HG03354 (cell line): ENCODE results near the gene RPS6KA2.

Experiments
- ATAC-seq: cut with Tn5 transposase; IDR thresholded peaks from one replicate; pipeline ENCODE4 v1.9.1; 2021; ENCODE audit warnings: mild to moderate bottlenecking; ENCODE audit not compliant: unreplicated experiment, poor library complexity, severe bottlenecking

Gene RPS6KA2

DNA sequence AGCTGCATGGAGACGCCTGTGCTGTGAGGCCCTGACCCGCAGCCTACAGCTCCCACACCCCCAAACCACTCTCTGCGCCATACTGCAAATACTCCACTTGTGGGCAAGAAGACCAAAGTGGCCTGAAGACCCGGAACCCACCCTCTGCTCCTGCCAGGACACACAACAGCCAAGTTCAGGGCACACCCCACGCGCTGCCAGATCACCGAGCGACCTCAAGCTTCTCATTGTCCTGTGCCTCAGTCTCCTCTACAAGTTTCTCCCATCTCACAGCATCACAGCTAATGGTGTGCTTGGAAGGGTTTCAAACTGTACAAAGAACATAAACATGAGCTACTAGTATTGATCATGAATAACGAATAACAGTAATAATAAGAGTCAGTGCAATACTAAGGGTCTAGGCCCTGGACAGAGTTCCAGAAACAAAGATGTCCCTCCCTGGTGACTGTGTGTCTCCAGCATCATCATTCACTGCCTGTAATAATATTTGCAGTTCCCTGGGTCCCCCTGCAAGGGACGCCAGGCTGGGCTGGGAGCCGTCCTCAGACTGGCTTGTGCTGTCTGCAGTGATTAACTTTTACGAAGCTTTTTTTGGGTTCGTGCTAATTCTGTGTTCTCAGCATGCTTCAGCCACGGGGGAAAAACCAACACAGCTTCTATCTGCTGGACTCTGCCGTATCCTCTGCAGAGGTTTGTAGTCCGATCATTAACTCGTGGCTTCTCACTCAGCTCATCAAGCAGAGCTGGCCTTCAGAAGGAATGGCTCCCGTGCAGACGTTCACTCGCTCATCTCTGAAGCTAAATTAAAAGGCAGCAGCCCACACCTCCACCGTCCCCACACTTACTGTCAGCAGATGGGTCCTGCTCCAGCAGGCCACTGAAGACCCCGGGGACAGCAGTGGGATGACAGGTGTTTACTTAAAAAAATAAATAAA lies 162.7 kb downstream of the RPS6KA2 start:
- ATAC-seq, result peak; percentile 39

DNA sequence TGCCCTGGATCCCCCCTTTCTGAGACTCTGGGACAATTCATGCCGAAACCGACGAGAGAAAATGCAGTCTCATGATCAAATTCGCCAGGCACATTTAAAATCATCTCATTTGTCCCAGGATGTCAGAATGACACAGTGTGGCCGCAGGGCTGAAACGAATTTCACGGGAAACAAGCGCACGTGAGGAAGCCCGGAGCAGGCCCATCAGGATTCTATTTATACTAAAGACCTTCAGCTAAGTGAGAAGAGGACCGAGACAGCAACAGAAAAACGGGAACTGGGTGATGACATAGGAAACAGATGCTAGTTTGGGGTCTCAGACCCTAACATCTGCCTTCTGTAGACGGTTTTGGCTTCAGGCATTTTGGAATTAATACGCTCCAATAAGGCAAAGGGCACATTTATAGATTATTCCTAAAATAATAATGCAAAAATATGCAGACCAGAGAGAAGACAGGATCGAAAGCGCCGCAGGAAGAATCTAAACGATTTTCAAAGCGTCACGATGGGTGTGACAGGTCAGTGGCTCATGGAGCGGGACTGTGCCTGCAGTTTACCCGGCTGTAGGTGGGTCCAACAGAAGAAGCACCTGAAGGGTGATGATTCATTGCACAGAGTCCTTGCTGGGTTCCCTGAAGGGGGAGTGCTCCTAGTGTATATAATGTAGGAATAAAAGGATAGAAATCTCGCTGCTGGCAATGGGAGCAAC lies 163.5 kb downstream of the RPS6KA2 start:
- ATAC-seq, result no peak

DNA sequence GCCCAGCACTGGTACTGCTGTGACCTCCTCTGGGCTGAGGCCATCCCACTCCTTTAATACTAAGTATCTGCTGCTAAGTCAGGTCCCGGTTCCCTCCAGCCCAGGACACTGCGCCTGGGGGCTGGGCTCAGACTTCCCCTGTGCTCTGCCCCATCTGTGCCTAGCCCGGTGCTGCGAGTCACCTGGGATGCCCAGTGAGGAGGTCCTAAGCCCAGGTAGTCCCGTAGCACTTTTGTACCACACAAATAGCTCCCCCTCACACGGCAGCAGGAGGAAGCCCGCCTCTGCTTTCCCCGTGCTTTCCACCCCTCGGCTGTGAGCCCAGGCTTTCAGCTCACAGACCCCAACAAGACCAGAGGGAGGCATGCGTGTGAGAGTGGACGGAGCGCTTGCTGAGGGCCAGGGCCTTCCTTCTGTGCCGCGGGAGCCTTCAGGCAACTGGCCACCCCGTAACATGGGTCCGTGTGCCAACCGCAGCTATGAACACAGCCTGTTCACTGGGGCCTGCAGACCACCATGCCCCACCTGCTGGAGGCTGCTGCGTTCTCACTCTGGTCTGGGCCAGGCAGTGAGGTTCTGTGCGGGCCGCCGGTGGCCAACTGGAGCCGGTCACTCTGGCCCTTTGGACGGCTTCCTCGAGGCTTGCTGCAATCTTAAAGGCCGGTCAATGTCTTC lies 164.5 kb downstream of the RPS6KA2 start:
- ATAC-seq, result no peak

DNA sequence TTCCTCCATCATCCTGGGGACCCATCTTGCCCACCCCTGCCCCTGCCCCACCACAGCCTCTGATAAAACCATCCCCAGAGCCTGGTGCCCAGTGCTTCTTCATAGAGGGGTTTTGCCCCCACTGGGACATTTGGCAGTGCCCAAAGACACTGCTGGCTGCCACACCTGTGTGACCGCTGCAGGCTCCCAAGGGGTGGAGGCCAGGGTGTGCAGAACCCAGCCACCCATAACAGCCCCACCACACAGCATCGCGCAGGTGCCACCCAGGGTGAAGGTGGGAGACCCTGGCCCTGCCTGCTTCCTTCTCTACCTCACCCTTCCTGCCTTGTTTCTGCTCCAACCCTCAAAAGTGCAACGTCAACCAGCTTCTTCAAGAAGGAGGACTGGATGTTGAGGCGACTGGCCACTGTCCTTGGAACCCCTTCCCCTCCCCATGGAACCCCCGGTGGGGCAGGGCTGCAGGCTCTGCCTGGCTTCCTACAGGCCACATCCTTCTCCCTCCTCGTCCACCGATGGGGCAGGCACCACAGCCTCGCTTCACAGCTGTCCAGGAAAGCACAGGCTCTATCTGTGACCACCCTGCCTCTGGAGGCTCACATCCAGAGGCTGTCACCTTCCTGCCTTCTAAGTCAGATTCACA lies 165.1 kb downstream of the RPS6KA2 start:
- no peak for ATAC-seq

DNA sequence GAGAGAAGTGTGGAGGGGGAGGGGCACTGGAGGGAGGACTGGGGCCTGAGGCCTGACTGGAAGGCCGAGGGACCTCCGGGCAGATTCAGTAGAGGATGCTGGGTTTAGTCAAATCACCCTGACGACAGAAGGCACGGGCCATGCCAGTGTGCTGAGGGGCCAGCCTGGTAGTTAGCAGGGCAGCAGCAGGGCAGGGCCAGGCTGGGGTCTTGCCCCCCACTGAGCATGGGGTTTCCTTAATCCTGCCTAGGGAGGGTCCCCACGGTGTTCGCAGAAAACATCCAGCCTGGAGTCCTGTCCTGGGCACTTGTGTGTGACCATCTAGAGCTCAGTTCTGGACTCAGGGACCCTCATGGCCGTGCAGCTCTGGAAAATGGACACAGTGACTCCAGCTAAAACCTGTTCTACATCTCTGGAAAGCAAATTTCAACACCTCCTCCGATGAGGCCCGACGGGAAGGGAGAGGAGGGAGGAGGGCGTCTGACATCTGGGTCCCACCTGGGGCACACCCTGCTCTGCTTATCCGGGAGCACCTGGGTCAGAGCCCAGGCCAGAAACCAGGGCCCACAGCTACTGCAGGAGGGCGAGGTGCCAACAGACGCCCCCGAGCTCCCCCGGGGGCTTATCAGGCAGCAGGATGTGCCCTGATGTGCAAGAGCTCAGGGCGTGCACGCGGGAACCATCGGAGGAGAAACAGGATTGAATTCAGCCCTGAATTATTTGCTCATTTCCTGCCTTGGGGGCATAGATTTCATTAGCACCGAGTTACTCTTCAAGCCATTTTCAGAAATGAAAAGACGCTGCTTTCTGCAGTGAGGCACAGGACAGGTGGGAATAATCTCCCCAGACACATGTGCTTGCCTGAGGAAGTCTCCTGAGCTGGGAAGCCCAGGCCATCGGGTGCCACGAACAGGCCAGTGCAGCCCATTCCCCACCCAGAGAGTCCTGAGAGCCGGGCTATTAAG lies 166.3 kb downstream of the RPS6KA2 start:
- ATAC-seq, result no peak

DNA sequence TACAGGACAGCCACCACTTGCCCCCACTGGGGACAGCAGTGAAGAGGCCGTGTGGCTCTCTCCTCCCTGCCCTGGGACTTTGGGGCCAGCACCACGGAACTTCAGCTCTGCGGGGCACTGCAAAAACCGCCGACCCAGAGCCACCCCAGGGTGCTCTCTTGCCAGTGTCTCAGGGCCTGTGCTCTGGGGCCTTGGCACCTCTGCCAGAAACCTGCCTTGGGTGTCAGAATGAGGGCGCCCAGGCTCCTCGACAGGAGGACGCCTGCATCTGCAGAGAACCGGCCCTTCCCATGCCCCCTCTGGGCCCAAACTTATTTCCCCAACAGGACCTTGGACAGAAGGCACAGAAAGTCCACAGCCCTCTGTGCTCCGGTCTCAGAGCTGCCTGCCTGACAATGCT lies 167.1 kb downstream of the RPS6KA2 start:
- ATAC-seq, result no peak

DNA sequence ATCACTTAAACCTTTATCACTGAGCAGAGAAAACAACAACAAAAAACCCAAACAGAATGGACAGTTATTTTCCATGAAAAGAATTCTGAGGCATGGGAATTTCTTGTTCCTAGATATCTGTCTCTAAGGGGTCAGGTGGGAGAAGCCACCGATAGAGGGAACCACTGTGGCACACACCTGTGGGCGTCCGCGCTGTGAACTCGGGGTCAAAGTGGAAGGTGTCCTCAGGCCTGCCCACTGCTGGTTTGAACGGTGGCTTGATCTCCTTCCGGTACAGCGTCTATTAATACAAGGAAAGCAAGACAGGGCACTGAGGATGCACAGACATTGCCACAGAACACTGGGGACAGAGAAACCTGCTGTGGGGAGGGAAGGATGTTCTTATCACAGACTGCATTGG lies 167.8 kb downstream of the RPS6KA2 start:
- no peak for ATAC-seq

DNA sequence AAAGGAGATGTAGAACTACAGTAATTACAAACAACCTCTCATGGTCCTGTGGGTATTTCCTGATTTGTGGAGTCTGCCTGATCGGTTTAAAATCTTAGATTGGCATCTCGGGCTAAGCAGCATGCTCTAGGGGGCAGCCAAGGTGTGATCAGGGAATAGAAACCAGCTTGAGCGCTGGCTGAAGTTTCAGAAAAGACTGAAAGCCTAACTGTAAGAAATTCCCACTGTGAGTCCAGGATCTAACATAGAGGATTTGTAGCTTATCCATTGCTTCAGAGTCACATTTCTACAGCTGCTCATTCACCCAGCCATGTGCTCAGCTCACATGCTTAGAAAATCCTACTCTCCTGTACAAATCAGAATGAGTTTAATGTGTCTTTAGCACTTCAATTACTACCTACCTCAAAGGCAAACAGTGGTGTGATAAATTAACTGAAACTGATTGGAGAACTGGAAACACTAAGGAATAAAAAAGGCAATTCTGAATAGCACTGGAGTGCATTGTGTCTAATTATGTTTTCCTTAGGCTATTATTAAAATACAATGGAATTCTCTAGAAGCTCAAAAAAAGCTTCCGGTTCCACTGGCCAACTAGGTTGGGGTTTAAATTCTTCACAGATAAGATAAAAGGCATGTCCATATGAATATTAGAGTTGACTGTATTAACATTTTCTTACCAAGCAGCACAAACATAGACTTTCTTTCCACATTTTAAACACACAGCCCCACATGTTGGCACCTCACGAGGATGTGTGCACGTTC lies 170.5 kb downstream of the RPS6KA2 start:
- peak; percentile 59 for ATAC-seq

DNA sequence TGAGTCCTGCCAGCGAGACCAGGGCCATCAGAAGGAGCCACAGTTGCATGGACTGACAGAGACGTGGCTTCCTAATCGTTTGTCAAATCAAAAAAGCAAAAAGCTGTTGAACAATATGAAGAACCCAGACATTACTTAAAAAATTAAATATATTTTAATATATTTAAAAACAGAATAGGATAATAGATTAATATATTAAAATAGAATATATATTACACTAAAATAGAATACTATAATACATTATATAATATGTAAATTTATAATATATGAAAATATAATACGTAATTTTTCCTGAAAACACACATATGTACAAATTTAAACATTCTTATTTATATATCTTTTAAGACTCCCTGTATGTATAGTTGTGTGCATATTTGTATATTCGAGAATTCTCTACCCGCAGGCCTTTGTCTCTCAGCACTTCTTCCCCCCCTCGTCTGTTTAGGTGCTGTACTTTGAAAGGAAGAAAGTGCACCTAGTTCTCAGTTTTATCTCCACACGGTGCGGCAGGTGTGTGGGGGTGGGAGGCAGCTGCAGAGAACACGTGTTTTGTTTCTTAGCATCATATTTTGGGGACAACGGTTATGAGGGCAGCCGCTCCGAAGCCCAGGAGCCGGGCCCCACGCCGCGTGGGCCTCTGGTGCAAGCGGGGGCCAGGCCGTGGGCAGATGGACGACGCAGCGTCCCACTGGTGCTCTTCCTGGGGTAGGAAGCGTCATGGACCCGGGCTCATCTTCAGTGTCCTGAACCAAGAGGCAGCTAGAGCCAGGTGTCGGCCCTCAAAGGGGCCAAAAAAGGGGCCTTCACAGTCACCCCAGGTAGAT lies 172.1 kb downstream of the RPS6KA2 start:
- no peak for ATAC-seq

DNA sequence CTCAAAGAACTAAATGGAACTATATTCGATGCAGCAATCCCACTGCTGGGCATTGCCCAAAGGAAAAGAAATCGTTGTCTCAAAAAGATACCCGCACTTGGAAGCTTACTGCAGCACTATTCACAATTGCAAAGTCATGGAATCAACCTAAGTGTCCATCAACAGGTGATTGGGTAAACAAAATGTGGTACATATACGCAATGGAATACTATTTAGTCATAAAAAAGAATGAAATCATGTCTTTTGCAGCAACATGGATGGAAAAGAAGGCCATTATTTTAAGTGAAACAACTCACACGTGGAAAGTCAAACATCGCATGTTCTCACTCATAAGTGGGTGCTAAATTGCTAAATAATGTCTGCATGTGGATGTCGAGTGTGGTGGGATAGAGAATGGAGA lies 173.4 kb downstream of the RPS6KA2 start:
- no peak for ATAC-seq

DNA sequence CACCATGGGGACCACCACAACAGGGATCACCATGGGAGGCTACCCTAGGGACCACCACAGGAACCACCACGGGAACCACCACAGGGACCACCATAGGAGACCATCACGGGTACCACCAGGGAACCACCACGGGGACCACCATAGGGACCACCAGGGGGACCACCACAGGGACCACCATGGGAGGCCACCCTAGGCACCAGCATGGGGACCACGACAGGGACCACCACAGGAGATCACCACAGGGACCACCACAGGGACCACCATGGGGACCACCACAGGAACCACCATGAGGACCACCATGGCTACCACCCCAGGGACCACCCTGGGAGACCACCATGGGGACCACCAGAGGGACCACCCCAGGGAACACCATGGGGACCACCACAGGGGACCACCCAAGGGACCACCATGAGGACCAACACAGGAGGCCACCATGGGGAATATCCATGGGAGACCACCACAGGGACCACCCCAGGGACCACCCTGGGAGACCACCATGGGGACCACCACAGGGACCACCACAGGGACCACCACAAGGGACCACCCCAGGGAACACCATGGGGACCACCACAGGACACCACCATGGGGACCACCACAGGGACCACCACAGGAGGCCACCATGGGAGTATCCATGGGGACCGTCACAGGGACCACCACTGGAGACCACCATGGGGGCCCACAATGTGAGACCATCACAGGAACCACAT lies 176.7 kb downstream of the RPS6KA2 start:
- ATAC-seq, result no peak

DNA sequence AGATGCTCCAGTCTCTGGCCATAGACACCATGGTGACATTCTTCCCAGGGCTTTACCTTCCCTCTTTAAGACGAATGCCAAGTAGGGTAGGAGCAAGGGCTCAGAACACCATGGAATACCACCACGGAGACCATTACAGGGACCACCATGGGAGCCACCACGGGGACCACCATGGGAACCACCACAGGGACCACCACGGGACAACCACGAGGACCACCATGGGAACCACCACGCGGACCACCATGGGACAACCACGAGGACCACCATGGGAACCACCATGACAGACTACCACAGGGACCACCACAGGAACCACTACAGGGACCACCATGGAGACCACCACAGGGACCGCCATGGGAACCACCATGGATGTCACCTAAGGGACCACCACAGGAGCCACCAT lies 177.4 kb downstream of the RPS6KA2 start:
- ATAC-seq, result no peak

DNA sequence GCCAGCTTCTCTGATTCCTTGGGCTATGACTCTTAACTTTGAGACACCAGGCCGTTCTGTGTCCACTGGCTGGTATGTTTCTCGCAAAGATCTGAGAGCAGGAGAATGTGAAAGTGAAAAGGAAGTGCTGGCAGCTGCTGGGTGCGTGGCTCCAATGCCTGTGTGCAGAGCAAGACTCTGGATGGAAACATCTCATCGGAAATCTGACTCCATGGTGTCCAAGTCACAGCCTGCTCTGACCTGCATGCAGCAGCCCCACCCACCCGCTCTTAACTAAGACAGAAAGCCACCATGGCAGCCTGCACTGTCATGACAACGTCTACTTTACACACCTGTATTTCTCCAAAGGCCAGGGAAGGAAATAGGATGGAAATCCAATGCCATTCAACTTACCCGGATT lies 178.0 kb downstream of the RPS6KA2 start:
- no peak for ATAC-seq

DNA sequence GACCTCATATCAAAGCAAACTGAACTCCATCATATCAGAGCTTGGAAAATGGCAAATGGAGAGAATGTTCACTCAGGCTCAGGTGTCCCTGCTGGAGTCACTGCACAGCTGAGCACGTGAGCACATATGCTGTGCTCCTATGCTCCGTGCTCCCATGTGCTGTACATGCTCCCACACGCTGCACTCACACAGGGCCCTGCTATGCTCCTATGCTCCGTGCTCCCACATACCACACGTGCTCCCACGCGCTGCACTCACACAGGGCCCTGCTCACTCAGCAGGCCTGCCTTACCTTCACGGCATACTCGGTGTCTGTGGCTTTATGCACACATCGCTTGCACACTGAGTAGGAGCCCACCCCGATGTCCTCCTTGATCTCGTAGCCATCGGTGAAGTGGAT lies 178.6 kb downstream of the RPS6KA2 start:
- ATAC-seq, result no peak

DNA sequence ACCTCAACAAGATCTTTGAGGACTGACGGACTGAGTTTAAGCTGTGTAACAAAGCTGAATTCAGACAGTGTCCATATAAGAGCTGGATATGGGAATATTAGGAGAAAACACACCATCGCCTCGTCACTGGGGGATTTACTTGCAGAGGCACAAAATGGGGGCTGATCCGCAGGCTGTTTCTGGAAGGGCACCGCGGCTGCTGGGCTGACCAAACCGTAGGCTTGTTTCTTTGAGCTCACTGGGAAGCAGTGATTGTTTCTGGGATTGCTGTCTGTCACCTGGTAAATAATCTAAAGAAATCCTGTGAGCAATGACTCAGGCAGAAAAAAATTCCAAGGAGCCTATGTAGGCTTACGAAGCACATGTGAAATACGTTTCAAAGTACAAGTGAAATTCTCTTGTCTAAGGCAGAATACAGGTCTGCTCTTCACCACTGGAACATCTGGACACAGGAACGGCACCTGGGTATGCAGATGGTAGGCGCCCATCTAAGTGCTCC lies 180.4 kb downstream of the RPS6KA2 start:
- no peak for ATAC-seq

DNA sequence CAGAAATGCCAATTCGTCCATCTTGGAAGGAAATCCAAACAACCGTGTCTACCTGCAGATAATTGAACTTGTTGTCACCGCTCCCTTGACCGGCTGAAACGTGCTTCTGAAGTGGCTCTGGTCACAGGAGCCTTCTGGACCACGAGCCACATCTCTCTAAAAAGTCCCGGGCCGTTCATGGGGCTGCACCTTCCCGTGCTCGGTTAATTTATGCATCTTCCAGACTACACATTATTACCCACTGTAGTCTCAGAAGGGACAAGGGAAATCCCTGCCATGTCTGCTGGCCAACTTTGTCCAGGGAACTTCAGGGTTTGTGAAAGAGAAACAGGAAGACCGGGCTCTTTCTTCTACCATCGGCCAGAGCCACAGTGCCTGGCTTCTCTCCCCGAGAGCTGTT lies 180.9 kb downstream of the RPS6KA2 start:
- ATAC-seq, result no peak

DNA sequence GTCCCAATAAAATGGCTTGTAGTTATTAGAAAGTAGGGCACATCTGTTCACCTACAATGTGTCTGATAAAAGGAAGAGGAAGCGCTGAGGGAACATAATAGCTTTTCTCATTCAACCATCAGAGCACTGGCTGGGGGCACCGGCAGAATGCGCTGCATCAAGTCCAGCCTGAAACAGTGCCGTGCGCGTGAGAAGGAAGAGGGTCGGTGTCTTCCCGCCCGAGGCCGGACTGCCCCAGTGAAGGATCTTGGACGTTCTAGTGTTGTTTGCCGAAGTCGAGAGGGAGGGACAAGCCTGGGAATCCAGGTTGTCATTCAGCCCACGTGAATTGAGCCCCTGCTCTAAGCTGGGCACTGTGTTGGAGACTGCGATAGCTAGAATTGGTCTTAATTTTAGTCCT lies 182.6 kb downstream of the RPS6KA2 start:
- ATAC-seq, result no peak
